ENCODE results near the gene GNAQ.
"Not testable (repeated sequence)": the region's sequence is repeated elsewhere in the genome, so short reads cannot be mapped to it uniquely, and the experiment has no call there.

Gene GNAQ

GRCh38 chr9:77708064-77708815 is 323.4 kb downstream of the GNAQ start:
- DNase-seq: no peak

- DNase-seq: no peak
These were observed 324.1 kb downstream of the GNAQ start for GRCh38 chr9:77707383-77708063.

- DNase-seq: no peak
These were observed 326.0 kb downstream of the GNAQ start for GRCh38 chr9:77705636-77706035.

- not testable (repeated sequence) for DNase-seq
These were observed 328.9 kb downstream of the GNAQ start for GRCh38 chr9:77702521-77703390.

- DNase-seq: no peak
These were observed 334.2 kb downstream of the GNAQ start for GRCh38 chr9:77697238-77697984.

GRCh38 chr9:77690723-77691122 is 340.9 kb downstream of the GNAQ start:
- DNase-seq: not testable (repeated sequence)

GRCh38 chr9:77690119-77690518 is 341.5 kb downstream of the GNAQ start:
- not testable (repeated sequence) for DNase-seq

- not testable (repeated sequence) for DNase-seq
These were observed 343.9 kb downstream of the GNAQ start for GRCh38 chr9:77687737-77688136.

GRCh38 chr9:77680581-77680980 is 351.0 kb downstream of the GNAQ start:
- DNase-seq: no peak

GRCh38 chr9:77679661-77680368 is 351.8 kb downstream of the GNAQ start:
- DNase-seq: no peak

GRCh38 chr9:77679088-77679487 is 352.5 kb downstream of the GNAQ start:
- no peak for DNase-seq

GRCh38 chr9:77677957-77678535 is 353.6 kb downstream of the GNAQ start:
- no peak for DNase-seq

- peak in 1 of 56 donors; percentile 7 for DNase-seq
These were observed 354.2 kb downstream of the GNAQ start for GRCh38 chr9:77677397-77677796.

GRCh38 chr9:77673941-77674791 is 357.4 kb downstream of the GNAQ start:
- DNase-seq: no peak

GRCh38 chr9:77672183-77672582 is 359.4 kb downstream of the GNAQ start:
- no peak for DNase-seq

- no peak for DNase-seq
These were observed 364.5 kb downstream of the GNAQ start for GRCh38 chr9:77667151-77667550.

All from nucleus accumbens (tissue), 56 donors.